Small intestine (tissue), 7 donors: ENCODE measurements around the gene QTRT2. TPM values are rescaled to one million over a fixed set of nuclear protein-coding genes. Genes with fewer than 3 reads are reported as not detected.

ENCODE experiments used
- DNase-seq, 2 donors: peaks; one replicate each; pipeline versions ENCODE4 v3.0.0 to v3.0.0-alpha.2; 2013
- FAIRE-seq: peaks from 2 replicates; lab custom pipeline; 2012; peaks lifted over from hg19 to GRCh38; lab: Jason Lieb, UNC
- H3K27ac ChIP-seq, 3 donors: one replicate each; pipeline ENCODE4 v1.5.1; 2013; ENCODE audit warnings: low read length in 2 of 3, mild to moderate bottlenecking in 2 of 3, control low read depth in 1 of 3, inconsistent platforms in 1 of 3, low read depth in 1 of 3, moderate library complexity in 1 of 3
- H3K27me3 ChIP-seq, 3 donors: one replicate each; pipeline ENCODE4 v1.6.1; 2013; ENCODE audit warnings: low read length in 3 of 3, inconsistent platforms in 1 of 3; ENCODE audit not compliant: control insufficient read depth in 3 of 3, insufficient read depth in 3 of 3
- H3K36me3 ChIP-seq, 3 donors: one replicate each; pipeline ENCODE4 v1.6.1; 2013; ENCODE audit warnings: low read length in 3 of 3, inconsistent platforms in 1 of 3, low read depth in 1 of 3, mild to moderate bottlenecking in 1 of 3, moderate library complexity in 1 of 3; ENCODE audit not compliant: control insufficient read depth in 3 of 3, insufficient read depth in 2 of 3
- H3K4me1 ChIP-seq, 3 donors: one replicate each; pipeline ENCODE4 v1.6.1; 2013; ENCODE audit warnings: low read length in 2 of 3, inconsistent platforms in 1 of 3, low read depth in 1 of 3, mild to moderate bottlenecking in 1 of 3, moderate library complexity in 1 of 3; ENCODE audit not compliant: control insufficient read depth in 3 of 3, insufficient read depth in 2 of 3
- H3K4me3 ChIP-seq, 3 donors: one replicate each; pipeline ENCODE4 v1.5.1; 2013; ENCODE audit warnings: low read length in 3 of 3, control low read depth in 1 of 3, inconsistent platforms in 1 of 3, low read depth in 1 of 3, mild to moderate bottlenecking in 1 of 3, moderate library complexity in 1 of 3
- H3K9me3 ChIP-seq, 2 donors: one replicate each; pipeline ENCODE4 v1.6.1; 2013; ENCODE audit warnings: low read depth in 1 of 2, low read length in 1 of 2; ENCODE audit not compliant: control insufficient read depth in 2 of 2, insufficient read depth in 1 of 2
- WGBS, 3 donors: extraction: QIAGEN DNeasy Blood & Tissue Kit; methylation state at CpG; one replicate each; pipeline ENCODE4 v1.1.7; 2013; 5-methylcytosine and 5-hydroxymethylcytosine counted together
- polyA plus RNA-seq, 4 donors: library from polyadenylated mRNA; stranded (reverse) in 3 of 4; unstranded in 1 of 4; fragments of 200-250 nt in 3 of 4; fragments of 120-200 nt in 1 of 4; gene quantifications; one replicate each; pipeline versions ENCODE4 v1.2.1 to v1.2.3, GENCODE V29; 2013
- donor health status: healthy with polysubstance abuse.
- donor health status: control.
- donor health status: control.
- donor health status: Bipolar disorder and iron deficiency.
- donor health status: healthy.

The QTRT2 gene
- polyA plus RNA-seq, 4 donors: 4.5 to 27.4 (median 7.3) TPM

DNA sequence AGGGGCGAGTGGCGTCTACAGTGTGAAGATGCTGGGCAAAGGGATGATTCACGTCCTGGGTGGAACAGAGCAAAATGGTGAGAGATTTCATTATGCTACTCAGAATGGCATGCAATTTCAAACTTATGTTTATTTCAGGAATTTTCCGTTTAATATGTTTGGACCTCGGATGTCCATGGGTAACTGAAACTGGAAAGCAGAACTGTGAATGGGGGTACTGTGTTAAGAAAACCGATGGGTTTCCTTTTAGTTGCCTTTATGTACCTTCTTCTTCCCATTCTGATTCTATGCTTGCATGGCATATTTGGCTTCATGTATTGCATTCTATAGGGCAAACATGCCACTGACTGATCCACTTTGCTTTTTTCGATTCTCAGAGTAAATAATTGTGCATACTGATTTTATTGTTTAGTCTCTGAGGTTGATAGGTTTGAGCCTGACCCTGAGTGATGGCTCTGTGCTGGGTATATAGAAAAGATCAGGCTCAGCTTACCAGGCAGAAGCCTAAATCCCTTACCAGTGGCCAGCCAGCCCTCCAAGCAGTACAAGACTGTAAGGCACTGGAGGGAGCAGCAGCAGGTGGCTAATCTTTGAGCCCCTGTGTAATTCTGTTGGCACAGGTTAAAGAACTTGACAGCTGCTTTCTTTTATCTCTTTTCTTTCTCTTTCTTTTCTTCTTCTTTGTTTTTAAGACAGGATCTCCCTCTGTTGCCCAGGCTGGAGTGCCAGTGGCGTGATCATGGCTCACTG lies 4.5 kb downstream of the QTRT2 start:
- H3K36me3 ChIP-seq: peaks cover 2 to 15% (median 4%) of the 10 kb centered on the region in 3 donors
- no peak overlapping the region for H3K27ac ChIP-seq
- no peak for FAIRE-seq
- no peak for DNase-seq
- H3K4me1 ChIP-seq: peaks cover 0 to 6% (median 0%) of the 10 kb centered on the region in 3 donors
- WGBS, 3 donors: 87 to 95% (median 92%) methylated on average over 8 of the region's 8 CpGs
- no peak overlapping the region for H3K4me3 ChIP-seq
- no peaks in the 10 kb centered on the region for H3K9me3 ChIP-seq
- H3K27me3 ChIP-seq: no peaks in the 10 kb centered on the region

DNA sequence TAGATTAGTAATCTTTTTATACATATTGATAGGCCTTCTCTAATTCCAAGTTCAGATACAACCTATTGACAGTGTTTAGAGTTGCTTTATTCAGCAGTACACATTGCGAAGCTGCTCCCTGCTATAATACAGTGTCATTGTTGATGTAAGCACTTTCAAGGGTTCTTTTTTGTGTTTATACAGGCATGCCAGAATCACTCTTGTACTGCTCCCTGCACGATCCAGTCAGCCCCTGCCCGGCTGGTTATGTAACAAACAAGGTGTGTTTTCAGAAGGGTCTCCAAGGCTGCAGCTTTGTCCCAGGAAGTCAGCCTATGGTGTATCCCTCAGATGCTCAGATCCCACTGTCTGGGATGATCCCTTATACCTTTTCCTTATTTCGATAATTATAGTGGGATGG lies 11.3 kb downstream of the QTRT2 start:
- Histone ChIP-seq H3K4me3 (no peak overlapping the region), H3K4me1 (no peaks in the 10 kb centered on the region), H3K36me3 (peaks cover 10 to 31% (median 10%) of the 10 kb centered on the region in 3 donors), H3K27ac (no peak overlapping the region), H3K9me3 (no peaks in the 10 kb centered on the region), H3K27me3 (no peaks in the 10 kb centered on the region)
- FAIRE-seq (no peak), DNase-seq (no peak)
- 89 to 95% (median 95%) methylated on average over 4 of the region's 4 CpGs for WGBS, 3 donors

- Histone ChIP-seq H3K9me3 (no peaks in the 10 kb centered on the region), H3K4me1 (no peaks in the 10 kb centered on the region), H3K27me3 (no peaks in the 10 kb centered on the region), H3K27ac (no peak overlapping the region), H3K4me3 (no peak overlapping the region), H3K36me3 (peaks cover 10 to 32% (median 13%) of the 10 kb centered on the region in 3 donors)
- FAIRE-seq (no peak), DNase-seq (no peak)
- 96 to 99% (median 99%) methylated on average over 4 of the region's 4 CpGs for WGBS, 3 donors
Measured at GRCh38 chr3:114068336-114068735, 11.8 kb downstream of the QTRT2 start.

DNA sequence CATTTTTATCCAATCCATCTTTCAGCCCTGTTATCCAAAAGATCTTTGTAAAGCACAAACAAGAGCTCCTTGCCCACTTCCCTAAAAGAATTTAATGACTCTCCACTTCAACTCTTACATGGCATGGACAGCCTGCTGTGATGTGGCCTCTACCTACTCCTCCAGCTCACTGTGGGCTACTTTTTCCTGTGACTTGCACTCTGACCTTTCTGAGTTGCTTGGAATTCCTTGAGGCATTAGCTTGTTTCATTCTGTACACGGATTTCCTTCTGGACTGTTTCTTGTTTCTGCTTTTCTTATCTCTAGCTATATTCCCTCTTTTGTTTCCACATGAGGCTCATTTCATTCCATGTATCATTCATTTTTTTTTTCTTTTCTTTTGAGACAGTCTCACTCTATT lies 15.2 kb downstream of the QTRT2 start:
- FAIRE-seq: no peak
- H3K27me3 ChIP-seq: no peaks in the 10 kb centered on the region
- WGBS, 3 donors: 62 to 75% (median 63%) methylated on average over 1 of the region's 1 CpG
- H3K4me3 ChIP-seq: no peak overlapping the region
- no peak for DNase-seq
- no peaks in the 10 kb centered on the region for H3K9me3 ChIP-seq
- no peaks in the 10 kb centered on the region for H3K4me1 ChIP-seq
- H3K27ac ChIP-seq: no peak overlapping the region
- peaks cover 11 to 32% (median 23%) of the 10 kb centered on the region in 3 donors for H3K36me3 ChIP-seq

GRCh38 chr3:114076711-114077110 lies 20.2 kb downstream of the QTRT2 start:
- FAIRE-seq (no peak), DNase-seq (no peak)
- Histone ChIP-seq H3K36me3 (peaks cover 25 to 33% (median 28%) of the 10 kb centered on the region in 3 donors), H3K27ac (no peak overlapping the region), H3K4me3 (no peak overlapping the region), H3K27me3 (no peaks in the 10 kb centered on the region), H3K4me1 (no peaks in the 10 kb centered on the region), H3K9me3 (no peaks in the 10 kb centered on the region)
- 94 to 96% (median 94%) methylated on average over 6 of the region's 6 CpGs for WGBS, 3 donors

DNA sequence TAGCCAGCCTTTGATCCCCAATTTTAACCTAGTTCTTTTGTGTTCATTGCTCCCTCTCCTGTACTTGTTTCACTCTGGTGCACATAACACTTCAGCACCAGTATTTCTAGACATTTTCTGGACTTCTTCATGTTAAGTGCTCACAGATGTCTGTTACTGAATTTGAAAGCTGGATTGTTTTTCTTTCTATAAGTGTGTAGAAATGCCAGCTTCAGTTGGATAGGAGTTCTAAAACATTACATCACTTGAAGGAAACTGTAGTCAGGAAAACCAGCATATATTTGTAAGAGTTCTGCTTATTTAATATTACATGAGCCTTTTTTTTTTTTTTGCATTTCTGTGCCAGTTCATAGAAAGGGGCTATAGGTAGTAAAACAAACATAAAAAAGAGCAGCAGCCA lies 21.6 kb downstream of the QTRT2 start:
- Histone ChIP-seq H3K27ac (no peak overlapping the region), H3K36me3 (peaks cover 23 to 29% (median 25%) of the 10 kb centered on the region in 3 donors), H3K4me1 (no peaks in the 10 kb centered on the region), H3K9me3 (no peaks in the 10 kb centered on the region), H3K27me3 (no peaks in the 10 kb centered on the region), H3K4me3 (no peak overlapping the region)
- no peak for DNase-seq
- FAIRE-seq: no peak

GRCh38 chr3:114079761-114080160 lies 23.2 kb downstream of the QTRT2 start:
- Histone ChIP-seq H3K4me3 (no peak overlapping the region), H3K4me1 (no peaks in the 10 kb centered on the region), H3K27me3 (no peaks in the 10 kb centered on the region), H3K27ac (no peak overlapping the region), H3K9me3 (no peaks in the 10 kb centered on the region), H3K36me3 (peaks cover 17 to 27% (median 24%) of the 10 kb centered on the region in 3 donors)
- FAIRE-seq (no peak), DNase-seq (no peak)
- WGBS, 3 donors: 60 to 77% (median 71%) methylated on average over 5 of the region's 5 CpGs

DNA sequence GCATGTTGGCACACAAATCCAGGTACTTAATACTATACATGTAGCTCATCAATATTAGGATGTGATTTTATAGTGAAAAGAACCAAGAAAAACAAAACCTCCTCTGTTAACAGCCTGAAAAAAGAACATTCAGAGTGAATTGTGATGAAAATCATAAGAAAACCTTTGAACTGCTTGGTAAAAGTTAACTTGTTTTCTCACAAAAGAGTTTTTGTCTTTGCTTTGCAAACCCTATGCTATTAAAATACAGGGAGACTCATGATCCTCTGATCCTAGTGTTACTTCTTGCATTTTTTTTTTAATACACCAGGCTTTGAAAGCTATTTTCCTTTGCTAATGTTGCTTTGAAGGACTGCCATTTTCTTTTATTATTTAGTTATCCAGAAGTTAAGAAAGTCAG lies 23.7 kb downstream of the QTRT2 start:
- H3K27ac ChIP-seq: no peak overlapping the region
- peaks cover 17 to 27% (median 24%) of the 10 kb centered on the region in 3 donors for H3K36me3 ChIP-seq
- no peaks in the 10 kb centered on the region for H3K4me1 ChIP-seq
- H3K9me3 ChIP-seq: no peaks in the 10 kb centered on the region
- FAIRE-seq (no peak), DNase-seq (no peak)
- H3K4me3 ChIP-seq: no peak overlapping the region
- H3K27me3 ChIP-seq: no peaks in the 10 kb centered on the region

- Histone ChIP-seq H3K27me3 (no peaks in the 10 kb centered on the region), H3K9me3 (no peaks in the 10 kb centered on the region), H3K4me1 (no peaks in the 10 kb centered on the region), H3K36me3 (peaks cover 21 to 26% (median 24%) of the 10 kb centered on the region in 3 donors), H3K4me3 (no peak overlapping the region), H3K27ac (no peak overlapping the region)
- no peak for DNase-seq
- FAIRE-seq: no peak
Measured at GRCh38 chr3:114081037-114081436, 24.5 kb downstream of the QTRT2 start.
